Muscle layer of duodenum (tissue), 2 donors: Measurements from ENCODE around the gene USP3.

Source experiments
- H3K27ac ChIP-seq: one replicate; pipeline ENCODE4 v1.7.0; 2013; ENCODE audit warnings: mild to moderate bottlenecking, low read length
- H3K27me3 ChIP-seq: one replicate; pipeline ENCODE4 v1.7.0; 2013; ENCODE audit warnings: low read depth, mild to moderate bottlenecking, control low read depth, low read length
- H3K36me3 ChIP-seq, 2 donors: one replicate each; pipeline ENCODE4 v1.7.0; 2013; ENCODE audit warnings: low read length in 2 of 2, control low read depth in 1 of 2, mild to moderate bottlenecking in 1 of 2; ENCODE audit not compliant: insufficient read depth in 2 of 2, control insufficient read depth in 1 of 2
- H3K4me1 ChIP-seq, 2 donors: one replicate each; pipeline ENCODE4 v1.7.0; 2013; ENCODE audit warnings: low read length in 2 of 2, mild to moderate bottlenecking in 2 of 2, control low read depth in 1 of 2, moderate library complexity in 1 of 2; ENCODE audit not compliant: insufficient read depth in 2 of 2, control insufficient read depth in 1 of 2
- H3K4me3 ChIP-seq, 2 donors: one replicate each; pipeline ENCODE4 v1.7.0; 2013; ENCODE audit warnings: low read length in 2 of 2, low read depth in 1 of 2, mild to moderate bottlenecking in 1 of 2
- H3K9me3 ChIP-seq, 2 donors: one replicate each; pipeline ENCODE4 v1.7.0; 2013; ENCODE audit warnings: low read length in 2 of 2, control low read depth in 1 of 2, mild to moderate bottlenecking in 1 of 2; ENCODE audit not compliant: control insufficient read depth in 1 of 2
- donor health status: healthy.

USP3 gene, protein sequence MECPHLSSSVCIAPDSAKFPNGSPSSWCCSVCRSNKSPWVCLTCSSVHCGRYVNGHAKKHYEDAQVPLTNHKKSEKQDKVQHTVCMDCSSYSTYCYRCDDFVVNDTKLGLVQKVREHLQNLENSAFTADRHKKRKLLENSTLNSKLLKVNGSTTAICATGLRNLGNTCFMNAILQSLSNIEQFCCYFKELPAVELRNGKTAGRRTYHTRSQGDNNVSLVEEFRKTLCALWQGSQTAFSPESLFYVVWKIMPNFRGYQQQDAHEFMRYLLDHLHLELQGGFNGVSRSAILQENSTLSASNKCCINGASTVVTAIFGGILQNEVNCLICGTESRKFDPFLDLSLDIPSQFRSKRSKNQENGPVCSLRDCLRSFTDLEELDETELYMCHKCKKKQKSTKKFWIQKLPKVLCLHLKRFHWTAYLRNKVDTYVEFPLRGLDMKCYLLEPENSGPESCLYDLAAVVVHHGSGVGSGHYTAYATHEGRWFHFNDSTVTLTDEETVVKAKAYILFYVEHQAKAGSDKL

DNA sequence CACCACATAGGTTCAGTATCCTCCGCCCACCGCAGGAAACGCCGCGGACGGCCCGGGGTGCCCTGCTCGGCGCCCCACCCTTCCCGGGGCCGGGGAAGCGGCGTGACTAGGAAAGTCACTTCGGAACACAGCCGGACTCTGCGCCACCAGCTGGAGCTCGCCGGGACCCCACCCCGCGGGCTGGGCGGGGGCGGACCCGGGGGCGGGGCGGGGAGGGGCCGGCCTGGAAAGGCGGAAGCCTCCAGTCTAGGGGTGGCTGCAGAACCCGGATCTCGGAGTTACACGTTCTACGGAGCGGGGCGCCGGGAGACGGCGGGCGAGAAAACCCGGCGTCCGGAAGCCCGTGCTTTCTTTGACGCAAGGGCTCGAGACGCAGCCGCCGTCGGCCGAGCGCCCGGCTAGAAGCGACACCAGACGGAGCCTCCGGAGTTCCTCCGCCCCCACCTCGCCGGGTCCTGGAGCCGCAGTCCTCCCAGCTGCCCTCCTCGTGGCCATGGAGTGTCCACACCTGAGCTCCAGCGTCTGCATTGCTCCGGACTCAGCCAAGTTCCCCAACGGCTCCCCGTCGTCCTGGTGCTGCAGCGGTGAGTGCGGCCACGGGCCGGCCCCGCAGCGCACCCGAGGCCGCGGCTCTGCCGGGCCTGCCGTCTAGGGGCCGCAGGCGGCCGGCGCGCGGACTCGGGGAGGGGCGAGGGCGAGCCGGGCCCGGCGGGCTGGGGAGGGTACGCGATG, at the start of gene USP3:
TSS of gene USP3 (plus strand) at position 347 of the 732 bp plus-strand sequence. CDS start at position 494, 147 bp downstream.
- Histone ChIP-seq H3K4me1 (peaks cover 45 to 49% of the 10 kb centered on the region in 2 donors), H3K36me3 (peaks cover 0 to 11% of the 10 kb centered on the region in 2 donors), H3K27me3 (no peaks in the 10 kb centered on the region), H3K4me3 (peak within 1 kb of the TSS; percentile 81 to 88), H3K9me3 (no peaks in the 10 kb centered on the region), H3K27ac (peak within 1 kb of the TSS; percentile 100)

DNA sequence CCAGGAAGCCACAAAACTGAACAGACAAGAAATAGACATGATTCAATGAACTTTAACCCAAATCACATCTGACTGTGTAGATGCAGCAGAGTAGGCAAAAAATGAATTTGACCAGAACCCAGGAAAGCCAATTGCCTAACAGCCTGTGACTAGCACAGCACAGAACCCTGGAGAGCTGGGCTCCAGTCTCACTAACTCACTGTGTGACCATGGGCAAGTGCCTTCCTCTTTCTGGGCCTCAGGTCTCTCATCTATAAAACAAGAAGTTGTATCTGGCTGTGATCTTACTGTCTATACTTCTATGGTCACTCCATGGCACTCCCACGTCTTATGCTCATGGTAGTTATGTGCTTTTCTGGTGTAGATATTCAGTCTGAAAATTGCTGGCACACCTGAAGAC, 48.1 kb upstream of the USP3 start:
- Histone ChIP-seq H3K4me1 (peaks cover 0 to 2% of the 10 kb centered on the region in 2 donors), H3K27ac (no peak overlapping the region), H3K4me3 (no peak overlapping the region)

DNA sequence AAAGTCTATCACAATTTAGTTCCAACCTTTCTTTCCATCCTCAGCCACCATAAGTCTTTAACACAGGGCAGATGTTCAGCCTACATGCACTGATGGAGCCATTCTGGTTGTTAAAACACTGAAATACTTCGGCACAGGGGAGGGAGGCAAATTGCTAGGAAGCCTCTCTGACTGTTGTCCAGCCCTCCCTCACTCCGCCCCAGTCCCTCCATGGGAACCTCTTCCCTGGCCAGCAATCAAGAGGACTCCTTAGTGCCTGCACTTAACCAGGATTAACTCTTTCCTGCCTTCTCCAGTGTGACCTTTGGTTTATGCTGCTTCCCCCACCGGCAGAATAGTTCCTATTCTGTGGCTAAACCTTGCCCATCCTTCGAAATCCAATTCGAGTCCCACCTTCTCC, 47.0 kb upstream of the USP3 start:
- Histone ChIP-seq H3K36me3 (no peaks in the 10 kb centered on the region), H3K4me1 (peaks cover 0 to 13% of the 10 kb centered on the region in 2 donors), H3K9me3 (no peaks in the 10 kb centered on the region), H3K27me3 (no peaks in the 10 kb centered on the region), H3K4me3 (no peak overlapping the region), H3K27ac (no peak overlapping the region)

More for the DNA sequence above, 48.1 kb upstream of the USP3 start:
- H3K36me3 ChIP-seq: no peaks in the 10 kb centered on the region
- H3K27me3 ChIP-seq: no peaks in the 10 kb centered on the region
- H3K9me3 ChIP-seq: no peaks in the 10 kb centered on the region

DNA sequence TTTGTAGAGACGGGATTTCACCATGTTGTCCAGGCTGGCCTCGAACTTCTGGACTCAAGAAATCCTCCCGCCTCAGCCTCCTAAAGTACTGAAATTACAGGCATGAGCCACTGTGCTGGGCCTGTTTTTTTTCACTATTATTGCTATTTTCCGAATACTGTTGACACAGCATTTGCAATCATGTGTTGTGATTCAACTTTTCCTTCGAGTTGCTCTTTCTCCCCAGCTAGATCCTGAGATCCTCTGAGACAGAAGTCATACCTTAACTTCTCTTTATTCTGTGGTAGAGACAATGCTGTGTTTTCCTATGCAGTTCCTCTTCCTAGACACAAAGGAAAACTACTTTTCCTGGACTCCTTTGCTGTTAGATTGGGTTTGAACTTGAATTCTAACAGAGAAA, 46.4 kb upstream of the USP3 start:
- H3K27ac ChIP-seq: no peak overlapping the region
- H3K27me3 ChIP-seq: no peaks in the 10 kb centered on the region
- no peaks in the 10 kb centered on the region for H3K36me3 ChIP-seq
- no peak overlapping the region for H3K4me3 ChIP-seq
- H3K9me3 ChIP-seq: no peaks in the 10 kb centered on the region
- peaks cover under 1 to 18% of the 10 kb centered on the region in 2 donors for H3K4me1 ChIP-seq

DNA sequence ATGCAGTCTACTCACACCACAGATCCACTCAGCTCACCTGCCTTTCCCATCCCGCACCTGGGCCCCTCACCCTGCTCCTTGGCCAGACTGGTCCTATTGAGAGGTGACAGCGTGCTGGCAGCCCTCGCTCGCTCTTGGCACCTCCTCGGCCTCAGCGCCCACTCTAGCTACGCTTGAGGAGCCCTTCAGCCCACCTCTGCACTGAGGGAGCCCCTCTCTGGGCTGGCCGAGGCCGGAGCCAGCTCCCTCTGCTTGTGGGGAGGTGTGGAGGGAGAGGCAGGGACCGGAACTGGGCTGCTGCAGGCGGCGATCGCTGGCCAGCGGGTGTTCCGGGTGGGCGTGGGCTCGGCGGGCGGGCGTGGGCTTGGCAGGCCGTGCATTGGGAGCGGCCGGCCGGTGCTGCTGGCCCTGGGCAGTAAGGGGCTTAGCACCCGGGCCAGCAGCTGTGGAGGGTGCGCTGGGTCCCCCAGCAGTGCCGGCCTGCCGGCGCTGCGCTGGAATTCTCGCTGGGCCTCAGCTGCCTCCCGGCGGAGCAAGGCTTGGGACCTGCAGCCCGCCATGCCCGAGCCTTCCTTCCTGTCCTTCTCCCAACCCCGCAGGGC, 45.5 kb upstream of the USP3 start:
- no peak overlapping the region for H3K4me3 ChIP-seq
- no peaks in the 10 kb centered on the region for H3K9me3 ChIP-seq
- H3K27me3 ChIP-seq: no peaks in the 10 kb centered on the region
- H3K27ac ChIP-seq: no peak overlapping the region
- peaks cover 6 to 27% of the 10 kb centered on the region in 2 donors for H3K4me1 ChIP-seq
- no peaks in the 10 kb centered on the region for H3K36me3 ChIP-seq

DNA sequence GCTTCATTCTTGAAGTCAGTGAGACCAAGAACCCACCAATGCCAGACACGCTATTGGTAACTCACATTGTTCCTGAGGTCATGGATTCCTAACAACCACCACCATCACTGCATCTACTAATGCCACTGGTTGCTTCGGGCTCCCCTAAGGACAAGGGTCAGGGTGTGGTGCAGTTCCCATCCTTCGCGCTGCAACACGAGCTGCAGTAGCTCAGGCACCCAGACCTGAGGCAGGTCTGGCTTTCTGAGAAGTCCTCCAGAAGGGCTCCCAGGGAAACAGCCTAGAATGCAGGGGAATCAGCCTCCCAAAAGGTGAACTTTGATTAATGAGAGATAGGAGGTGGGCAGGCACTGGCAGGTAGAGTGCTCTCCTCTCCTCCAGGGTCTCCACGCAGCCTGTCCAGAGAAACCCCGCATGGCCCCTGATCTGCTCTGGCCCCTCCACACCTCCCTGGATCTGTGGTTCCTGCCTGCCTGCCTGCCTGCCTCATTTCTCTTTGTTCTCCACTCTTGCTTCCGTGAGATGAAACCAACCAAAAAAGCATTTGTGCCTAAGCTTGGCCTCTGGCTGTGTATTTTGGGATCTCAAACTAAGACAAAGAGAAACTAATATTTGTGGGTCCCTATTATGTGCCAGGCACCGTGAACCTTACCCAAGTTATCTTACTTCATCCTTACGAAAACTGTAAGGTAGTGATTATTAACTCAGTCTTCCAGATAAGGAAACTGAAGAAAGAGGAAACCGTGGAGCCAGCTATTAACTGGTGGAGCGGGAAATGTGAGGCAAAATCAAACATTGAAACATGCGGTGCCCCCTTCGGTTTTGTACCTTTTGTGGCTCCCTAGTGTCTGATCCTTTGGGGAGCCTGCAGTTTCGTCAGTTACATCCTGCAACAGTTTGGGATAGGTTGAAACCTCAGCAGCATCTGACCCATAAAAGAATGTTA, 43.9 kb upstream of the USP3 start:
- H3K36me3 ChIP-seq: no peaks in the 10 kb centered on the region
- H3K27ac ChIP-seq: peak overlapping the region; percentile 69
- H3K4me1 ChIP-seq: peaks cover 15 to 39% of the 10 kb centered on the region in 2 donors
- peak overlapping the region in 1 of 2 donors; percentile 27 for H3K4me3 ChIP-seq
- H3K9me3 ChIP-seq: no peaks in the 10 kb centered on the region
- no peaks in the 10 kb centered on the region for H3K27me3 ChIP-seq

DNA sequence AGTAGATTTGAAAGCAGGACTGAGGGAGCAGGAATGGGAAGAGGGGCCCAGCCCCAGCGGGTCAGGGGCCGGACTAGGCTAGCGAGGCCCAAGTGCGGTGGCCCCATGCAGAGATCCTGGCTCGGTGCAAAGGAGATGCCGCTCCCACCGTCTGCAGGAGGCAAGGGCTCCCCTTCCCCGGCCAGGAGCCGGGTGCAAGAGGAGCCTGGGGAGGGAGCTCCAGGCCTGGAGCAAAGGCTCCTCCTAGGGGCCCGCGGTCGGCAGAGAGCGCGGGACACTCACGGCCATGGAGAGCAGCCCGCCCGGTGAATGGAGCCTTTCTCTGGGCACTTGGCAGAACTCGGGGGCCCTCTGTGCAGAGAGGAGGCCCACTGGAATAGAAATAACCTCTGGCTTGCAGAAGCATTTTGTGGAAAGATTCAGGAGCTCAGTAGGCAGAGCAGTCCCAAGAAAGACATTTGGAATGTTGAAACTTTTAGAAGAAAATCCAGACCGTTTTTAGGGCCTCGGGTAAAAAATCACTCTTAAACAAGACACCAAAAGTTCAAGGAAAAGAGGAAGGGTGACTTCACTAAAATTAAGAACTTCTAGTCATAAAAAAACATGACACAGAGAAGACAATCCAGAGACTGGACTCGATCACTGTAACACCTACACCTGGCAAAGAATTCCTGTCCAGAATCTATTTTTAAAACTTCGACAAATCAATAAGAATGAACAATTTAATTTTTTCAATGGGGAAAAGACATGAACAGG, 43.0 kb upstream of the USP3 start:
- Histone ChIP-seq H3K27me3 (no peaks in the 10 kb centered on the region), H3K36me3 (no peaks in the 10 kb centered on the region), H3K4me1 (peaks cover 15 to 48% of the 10 kb centered on the region in 2 donors), H3K27ac (peak overlapping the region; percentile 69), H3K9me3 (no peaks in the 10 kb centered on the region), H3K4me3 (peak overlapping the region in 1 of 2 donors; percentile 27)

DNA sequence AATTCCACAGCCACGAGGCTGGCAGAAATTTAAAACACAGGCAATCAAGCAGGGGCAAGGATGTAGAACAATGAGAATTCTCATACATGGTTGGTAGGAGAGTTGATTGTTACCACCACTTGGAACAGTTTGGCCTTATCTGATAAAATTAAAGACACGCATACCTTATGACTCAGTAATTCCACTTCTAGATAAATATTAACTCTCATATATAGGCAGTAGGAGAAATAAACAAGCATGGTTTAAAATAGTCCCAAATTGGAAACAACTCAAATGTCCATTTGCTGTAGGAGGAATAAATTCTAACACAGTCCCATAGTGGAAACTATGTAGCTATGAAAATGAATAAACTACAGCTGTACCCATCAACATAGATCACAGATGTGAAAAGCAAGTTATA, 42.3 kb upstream of the USP3 start:
- no peaks in the 10 kb centered on the region for H3K27me3 ChIP-seq
- no peak overlapping the region for H3K4me3 ChIP-seq
- peak overlapping the region; percentile 70 for H3K27ac ChIP-seq
- H3K4me1 ChIP-seq: peaks cover 15 to 54% of the 10 kb centered on the region in 2 donors
- H3K9me3 ChIP-seq: no peaks in the 10 kb centered on the region
- no peaks in the 10 kb centered on the region for H3K36me3 ChIP-seq

DNA sequence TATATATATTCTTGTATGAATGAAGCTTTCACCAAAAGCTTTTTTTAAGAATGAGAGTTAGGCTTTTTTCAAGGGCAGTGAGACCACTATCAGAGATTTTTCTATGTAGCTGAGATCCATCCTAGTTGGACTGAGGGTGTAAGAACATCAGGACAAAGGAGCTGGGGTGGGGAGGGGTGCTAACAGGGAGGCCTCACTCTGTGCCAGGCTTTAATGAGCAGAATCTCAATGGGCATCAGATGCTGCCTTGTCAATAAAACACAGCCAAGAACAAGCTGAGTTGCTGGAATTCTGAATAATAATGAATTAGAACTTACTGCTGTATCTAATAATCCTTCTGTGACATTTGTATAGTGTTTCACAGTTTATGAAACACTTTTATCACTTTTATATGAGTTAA, 41.4 kb upstream of the USP3 start:
- Histone ChIP-seq H3K36me3 (no peaks in the 10 kb centered on the region), H3K9me3 (no peaks in the 10 kb centered on the region), H3K27me3 (no peaks in the 10 kb centered on the region), H3K4me3 (no peak overlapping the region), H3K27ac (no peak overlapping the region), H3K4me1 (peaks cover 15 to 54% of the 10 kb centered on the region in 2 donors)

DNA sequence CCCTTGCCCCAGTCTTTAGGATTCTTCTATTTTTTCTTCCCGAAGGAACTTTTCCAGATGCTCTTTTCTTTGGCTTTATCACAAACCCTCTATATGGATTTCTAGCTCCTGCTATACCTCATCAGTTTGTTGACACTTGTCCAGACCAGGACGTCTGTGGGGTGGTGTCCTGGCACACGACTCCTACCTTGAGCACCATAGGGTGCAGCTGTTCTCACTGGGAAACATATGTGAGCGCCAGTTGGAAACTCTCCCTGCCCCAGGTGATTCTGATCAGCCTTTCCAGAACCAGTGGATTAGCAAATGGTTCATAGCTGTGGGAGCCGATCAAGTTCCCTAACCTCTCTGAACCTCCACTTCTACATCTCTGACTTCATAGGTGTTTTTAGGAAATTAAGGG, 40.6 kb upstream of the USP3 start:
- H3K27ac ChIP-seq: no peak overlapping the region
- H3K9me3 ChIP-seq: no peaks in the 10 kb centered on the region
- peaks cover 15 to 54% of the 10 kb centered on the region in 2 donors for H3K4me1 ChIP-seq
- H3K4me3 ChIP-seq: no peak overlapping the region
- H3K36me3 ChIP-seq: no peaks in the 10 kb centered on the region
- H3K27me3 ChIP-seq: no peaks in the 10 kb centered on the region
